ENCODE results near the gene ACSL5. TPM values are rescaled to one million over a fixed set of nuclear protein-coding genes. Genes with fewer than 3 reads are reported as not detected.
"Not testable (repeated sequence)": the region's sequence is repeated elsewhere in the genome, so short reads cannot be mapped to it uniquely, and the experiment has no call there.

The ACSL5 gene
- total RNA-seq, 2 experiments from 2014 or later = 55.8 to 59.5 TPM

DNA sequence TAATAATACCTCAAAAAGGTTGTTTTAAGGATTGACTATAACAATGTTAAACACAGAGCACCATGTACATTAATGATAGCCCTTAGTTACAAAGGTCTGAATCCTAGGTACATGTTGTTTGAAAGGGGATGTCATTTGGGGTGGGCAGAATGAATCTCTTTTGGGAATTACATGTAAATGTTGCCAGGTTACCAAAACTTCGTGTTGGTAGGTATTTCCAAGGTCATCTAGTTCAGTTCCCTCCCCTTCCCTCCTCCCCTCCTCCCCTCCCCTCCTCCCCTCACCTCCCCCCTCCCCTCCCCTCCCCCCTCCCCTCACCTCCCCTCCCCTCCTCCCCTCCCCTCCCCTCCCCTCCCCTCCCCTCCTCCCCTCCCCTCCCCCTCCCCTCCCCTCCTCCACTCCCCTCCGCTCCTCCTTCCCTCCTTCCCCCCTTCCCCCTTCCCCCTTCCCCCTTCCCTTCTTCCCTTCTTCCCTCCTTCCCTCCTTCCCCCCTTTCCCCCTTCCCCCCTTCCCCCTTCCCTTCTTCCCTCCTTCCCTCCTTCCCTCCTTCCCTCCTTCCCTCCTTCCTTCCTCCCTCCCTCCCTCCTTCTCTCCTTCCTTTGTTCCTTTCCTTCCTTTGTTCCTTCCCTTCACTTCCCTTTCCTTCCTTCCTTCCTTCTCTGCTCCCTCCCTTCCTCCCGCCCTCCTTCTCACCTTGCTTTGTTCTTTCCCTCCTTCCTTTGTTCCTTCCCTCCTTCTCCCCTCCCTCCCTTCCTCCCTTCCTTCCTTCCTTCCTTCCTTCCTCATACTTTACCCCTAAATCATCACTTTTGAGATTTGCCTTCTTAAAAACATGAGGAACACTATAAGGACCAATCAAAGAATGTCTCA is 81.2 kb downstream of the ACSL5 start:
- Mint-ChIP-seq H3K27ac (peak overlapping the region; percentile 25), H3K36me3 (peaks cover 9% of the 10 kb centered on the region), H3K4me1 (peaks cover 9% of the 10 kb centered on the region), H3K9me3 (no peaks in the 10 kb centered on the region), H3K27me3 (no peaks in the 10 kb centered on the region), H3K4me3 (no peak overlapping the region)
- DNase-seq = no peak
- POLR2A ChIA-PET = no interaction called here
- ATAC-seq (ENCODE audit: low read depth) = no peak

GRCh38 chr10:112456533-112456932 is 82.6 kb downstream of the ACSL5 start:
- Mint-ChIP-seq H3K9me3 (no peaks in the 10 kb centered on the region), H3K27ac (no peak overlapping the region), H3K27me3 (no peaks in the 10 kb centered on the region), H3K4me1 (peaks cover 9% of the 10 kb centered on the region), H3K4me3 (no peak overlapping the region), H3K36me3 (peaks cover 13% of the 10 kb centered on the region)
- POLR2A ChIA-PET = interaction anchor here (1.0 kb wide), 1 partner anchor 9 kb away, joined by 3 read pairs; the partner anchor contains the start of gene VTI1A
- ATAC-seq (ENCODE audit: low read depth) = no peak
- DNase-seq = no peak

DNA sequence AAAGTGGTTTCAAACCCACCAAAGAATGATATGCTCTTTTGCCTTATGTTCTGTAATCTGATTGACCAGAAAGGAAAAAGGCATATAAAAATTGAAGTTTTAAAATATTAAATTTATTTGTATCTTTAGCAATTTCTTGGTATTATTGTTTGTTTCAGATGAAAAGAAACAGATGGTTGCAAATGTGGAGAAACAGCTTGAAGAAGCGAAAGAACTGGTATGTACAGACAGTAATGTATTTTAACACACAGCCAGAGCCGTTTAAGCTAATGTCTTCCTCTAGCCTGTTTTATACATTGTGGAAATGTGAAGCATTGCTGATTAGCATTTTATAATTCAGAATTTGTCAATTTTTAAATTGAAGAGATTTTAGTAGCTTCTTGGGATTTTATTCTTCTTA is 86.5 kb downstream of the ACSL5 start:
- Mint-ChIP-seq H3K36me3 (peaks cover 29% of the 10 kb centered on the region), H3K9me3 (peaks cover 1% of the 10 kb centered on the region), H3K27me3 (no peaks in the 10 kb centered on the region), H3K4me3 (no peak overlapping the region), H3K27ac (no peak overlapping the region), H3K4me1 (peaks cover 9% of the 10 kb centered on the region)
- ATAC-seq (ENCODE audit: low read depth) (no peak), DNase-seq (no peak)
- POLR2A ChIA-PET = no interaction called here

- Mint-ChIP-seq H3K4me3 (no peak overlapping the region), H3K36me3 (peaks cover 32% of the 10 kb centered on the region)
- POLR2A ChIA-PET = no interaction called here
These were observed 87.3 kb downstream of the ACSL5 start for GRCh38 chr10:112461029-112461887.

DNA sequence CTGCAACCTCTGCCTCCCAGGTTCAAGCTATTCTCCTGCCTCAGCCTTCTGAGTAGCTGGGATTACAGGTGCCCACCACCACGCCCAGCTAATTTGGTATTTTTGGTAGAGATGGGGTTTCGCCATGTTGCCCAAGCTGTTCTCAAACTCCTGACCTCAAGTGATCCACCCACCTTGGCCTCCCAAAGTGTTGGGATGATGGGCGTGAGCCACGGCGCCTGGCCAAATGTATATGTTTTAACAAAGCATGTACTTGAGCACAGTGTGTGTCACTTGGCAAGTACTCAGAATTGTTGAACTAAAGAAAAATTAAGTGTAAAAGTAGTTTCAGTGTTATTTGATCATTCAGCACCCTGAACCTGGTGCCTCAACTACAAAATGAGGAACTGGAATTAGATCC is 90.2 kb downstream of the ACSL5 start:
- POLR2A ChIA-PET; DNase-seq; ATAC-seq (ENCODE audit: low read depth); H3K27ac Mint-ChIP-seq; H3K4me1 Mint-ChIP-seq; H3K9me3 Mint-ChIP-seq; H3K4me3 Mint-ChIP-seq; H3K27me3 Mint-ChIP-seq: not testable (repeated sequence)
- H3K36me3 Mint-ChIP-seq = peaks cover 34% of the 10 kb centered on the region

More at GRCh38 chr10:112461029-112461887, 87.3 kb downstream of the ACSL5 start:
- Mint-ChIP-seq H3K9me3 (peaks cover 1% of the 10 kb centered on the region), H3K4me1 (peaks cover 9% of the 10 kb centered on the region), H3K27me3 (no peaks in the 10 kb centered on the region), H3K27ac (peak overlapping the region; percentile 60)
- ATAC-seq (ENCODE audit: low read depth) = peak; percentile 50
- no peak for DNase-seq

DNA sequence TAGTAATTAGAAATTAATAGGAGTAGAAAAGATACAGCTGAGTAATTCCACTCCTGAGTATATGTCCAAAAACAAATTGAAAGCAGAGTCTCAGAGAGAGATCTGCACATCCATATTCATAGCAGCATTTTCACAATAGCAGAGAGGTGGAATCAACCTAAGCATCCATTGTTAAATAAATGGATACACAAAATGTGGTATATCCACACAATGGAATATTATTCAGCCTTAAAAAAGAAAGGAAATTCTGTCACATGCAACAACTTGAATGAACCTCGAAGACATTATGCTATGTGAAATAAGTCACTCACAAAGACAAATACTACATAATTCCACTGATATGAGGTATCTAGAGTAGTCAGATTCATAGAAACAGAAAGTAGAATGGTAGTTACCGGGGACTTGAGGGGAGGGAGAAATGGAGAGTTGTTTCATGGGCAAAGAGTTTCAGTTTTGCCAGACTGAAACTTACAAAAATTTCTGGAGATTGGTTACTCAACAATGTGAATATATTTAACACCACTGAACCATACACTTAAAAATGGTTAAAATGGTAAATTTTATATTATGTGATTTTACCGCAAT is 91.5 kb downstream of the ACSL5 start:
- POLR2A ChIA-PET = no interaction called here
- Mint-ChIP-seq H3K9me3 (peaks cover 1% of the 10 kb centered on the region), H3K27ac (no peak overlapping the region), H3K36me3 (peaks cover 33% of the 10 kb centered on the region), H3K4me1 (peaks cover 5% of the 10 kb centered on the region), H3K4me3 (no peak overlapping the region), H3K27me3 (no peaks in the 10 kb centered on the region)
- no peak for DNase-seq
- ATAC-seq (ENCODE audit: low read depth) = no peak

DNA sequence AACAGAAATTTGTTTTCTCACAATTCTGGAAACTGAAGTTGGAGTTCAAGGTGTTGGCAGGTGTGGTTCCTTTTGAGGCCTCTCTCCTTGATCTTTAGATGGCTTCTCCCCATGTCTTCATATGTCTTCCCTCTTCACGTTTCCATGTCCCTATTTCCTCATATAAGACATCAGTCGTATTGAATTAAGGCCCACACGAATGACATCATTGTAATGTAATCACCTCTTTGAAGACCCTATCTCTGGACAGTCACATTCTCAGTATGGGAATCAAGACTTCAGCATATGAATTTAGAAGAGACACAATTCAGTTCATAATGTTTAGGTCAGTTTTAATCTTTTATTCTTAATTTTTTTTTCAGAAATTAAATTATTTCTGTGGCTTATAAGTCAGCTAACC is 92.9 kb downstream of the ACSL5 start:
- Mint-ChIP-seq H3K4me3 (no peak overlapping the region), H3K27ac (no peak overlapping the region), H3K9me3 (peaks cover 1% of the 10 kb centered on the region), H3K27me3 (no peaks in the 10 kb centered on the region), H3K4me1 (peaks cover 2% of the 10 kb centered on the region), H3K36me3 (peaks cover 25% of the 10 kb centered on the region)
- DNase-seq (no peak), ATAC-seq (ENCODE audit: low read depth) (no peak)
- POLR2A ChIA-PET = no interaction called here

- Mint-ChIP-seq H3K36me3 (peaks cover 24% of the 10 kb centered on the region), H3K9me3 (peaks cover 1% of the 10 kb centered on the region), H3K27ac (no peak overlapping the region), H3K4me1 (peaks cover 5% of the 10 kb centered on the region), H3K4me3 (no peak overlapping the region), H3K27me3 (no peaks in the 10 kb centered on the region)
- no peak for DNase-seq
- no peak for ATAC-seq (ENCODE audit: low read depth)
- POLR2A ChIA-PET = no interaction called here
These were observed 93.7 kb downstream of the ACSL5 start for GRCh38 chr10:112467541-112468075.

GRCh38 chr10:112471878-112472487 is 98.1 kb downstream of the ACSL5 start:
- Mint-ChIP-seq H3K27ac (no peak overlapping the region), H3K36me3 (peaks cover 2% of the 10 kb centered on the region), H3K27me3 (no peaks in the 10 kb centered on the region), H3K9me3 (no peaks in the 10 kb centered on the region), H3K4me1 (peaks cover 5% of the 10 kb centered on the region), H3K4me3 (no peak overlapping the region)
- POLR2A ChIA-PET = no interaction called here
- no peak for DNase-seq
- peak; percentile 63 for ATAC-seq (ENCODE audit: low read depth)

- peaks cover 8% of the 10 kb centered on the region for H3K4me1 Mint-ChIP-seq
- H3K4me3 Mint-ChIP-seq = no peak overlapping the region
- H3K36me3 Mint-ChIP-seq = peaks cover 7% of the 10 kb centered on the region
- no peaks in the 10 kb centered on the region for H3K9me3 Mint-ChIP-seq
- no peak for DNase-seq
- H3K27ac Mint-ChIP-seq = no peak overlapping the region
- POLR2A ChIA-PET = no interaction called here
- ATAC-seq (ENCODE audit: low read depth) = no peak
- no peaks in the 10 kb centered on the region for H3K27me3 Mint-ChIP-seq
These were observed 101.8 kb downstream of the ACSL5 start for GRCh38 chr10:112475575-112476218.

Data from activated naive CD8-positive, alpha-beta T cell treated with anti-CD3 and anti-CD28 coated beads, Interleukin-2, amount 10 ng/mL, durations not matched to agents 7 days and 5 days (primary cell).